ENCODE data around the gene SLC35G1. TPM values are rescaled to one million over a fixed set of nuclear protein-coding genes. Genes with fewer than 3 reads are reported as not detected.
A peak's percentile ranks its signal among the peaks of the same experiment; 100 is the strongest.

SLC35G1 gene
- total RNA-seq, 1 donor from 2014 or later, result 3.0 TPM

DNA sequence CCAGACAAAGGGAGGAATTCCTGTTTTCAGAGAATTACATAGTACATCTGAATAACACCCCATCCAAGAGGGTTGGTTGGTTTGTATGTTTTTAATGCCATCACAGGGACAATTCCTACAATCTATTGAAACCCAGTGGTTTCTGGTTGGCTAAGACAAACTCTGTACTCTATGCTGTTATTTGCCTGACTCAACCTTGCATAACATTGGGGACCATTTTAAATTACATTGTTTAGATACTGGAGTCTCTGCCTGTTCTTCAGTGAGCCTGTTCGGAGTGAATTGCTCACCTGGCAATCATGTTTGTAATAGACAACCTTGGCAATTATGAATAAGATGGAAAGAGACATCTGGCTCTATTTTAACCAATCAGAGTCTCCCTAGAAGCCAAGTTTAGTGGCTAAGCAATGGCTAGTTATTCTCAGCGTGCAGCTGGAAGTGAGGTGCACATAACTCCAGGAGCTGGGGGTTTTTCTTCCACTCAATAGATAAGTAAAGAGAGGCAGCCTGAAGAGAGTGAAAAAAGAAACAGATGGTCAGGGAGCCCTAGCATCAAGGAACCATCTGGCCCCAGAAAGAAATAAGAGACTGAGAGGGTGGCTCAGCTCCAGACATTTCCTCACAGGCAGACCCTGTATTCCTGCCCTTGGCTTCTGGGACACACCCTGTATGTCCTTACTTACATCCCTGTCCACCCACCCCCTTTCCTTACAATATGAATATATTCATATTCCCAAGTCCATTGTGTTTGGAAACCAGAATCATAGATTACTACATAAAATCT is 21.2 kb upstream of the SLC35G1 start:
- Mint-ChIP-seq H3K9me3 (ENCODE audit: unreplicated experiment) (no peaks in the 10 kb centered on the region), H3K36me3 (ENCODE audit: unreplicated experiment) (no peaks in the 10 kb centered on the region), H3K4me1 (ENCODE audit: low read depth, unreplicated experiment) (peaks cover 21% of the 10 kb centered on the region)

GRCh38 chr10:93873420-93874115 is 20.2 kb upstream of the SLC35G1 start:
- no peak for TF ChIP-seq CTCF (IDR thresholded peaks at IDR 0.05; ENCODE audit: partially characterized antibody, unreplicated experiment)
- H3K27ac Mint-ChIP-seq (ENCODE audit: unreplicated experiment), result peak overlapping the region; percentile 20
- H3K4me1 Mint-ChIP-seq (ENCODE audit: low read depth, unreplicated experiment), result peaks cover 21% of the 10 kb centered on the region
- no peaks in the 10 kb centered on the region for H3K36me3 Mint-ChIP-seq (ENCODE audit: unreplicated experiment)
- H3K27me3 Mint-ChIP-seq (ENCODE audit: unreplicated experiment), result no peaks in the 10 kb centered on the region
- H3K9me3 Mint-ChIP-seq (ENCODE audit: unreplicated experiment), result no peaks in the 10 kb centered on the region
- H3K4me3 Mint-ChIP-seq (ENCODE audit: unreplicated experiment), result peak overlapping the region; percentile 7
- DNase-seq, result no peak

More for the DNA sequence above, 21.2 kb upstream of the SLC35G1 start:
- peak overlapping the region; percentile 56 for H3K4me3 Mint-ChIP-seq (ENCODE audit: unreplicated experiment)
- no peaks in the 10 kb centered on the region for H3K27me3 Mint-ChIP-seq (ENCODE audit: unreplicated experiment)
- H3K27ac Mint-ChIP-seq (ENCODE audit: unreplicated experiment), result peak overlapping the region; percentile 86
- DNase-seq, result no peak
- no peak for TF ChIP-seq CTCF (IDR thresholded peaks at IDR 0.05; ENCODE audit: partially characterized antibody, unreplicated experiment)

- no peak overlapping the region for H3K4me3 Mint-ChIP-seq (ENCODE audit: unreplicated experiment)
- H3K9me3 Mint-ChIP-seq (ENCODE audit: unreplicated experiment), result no peaks in the 10 kb centered on the region
- TF ChIP-seq CTCF (IDR thresholded peaks at IDR 0.05; ENCODE audit: partially characterized antibody, unreplicated experiment), result no peak
- H3K36me3 Mint-ChIP-seq (ENCODE audit: unreplicated experiment), result no peaks in the 10 kb centered on the region
- H3K4me1 Mint-ChIP-seq (ENCODE audit: low read depth, unreplicated experiment), result peaks cover 21% of the 10 kb centered on the region
- DNase-seq, result no peak
- no peak overlapping the region for H3K27ac Mint-ChIP-seq (ENCODE audit: unreplicated experiment)
- no peaks in the 10 kb centered on the region for H3K27me3 Mint-ChIP-seq (ENCODE audit: unreplicated experiment)
Measured at GRCh38 chr10:93874309-93875031, 19.3 kb upstream of the SLC35G1 start.

- Mint-ChIP-seq H3K36me3 (ENCODE audit: unreplicated experiment) (no peaks in the 10 kb centered on the region), H3K4me3 (ENCODE audit: unreplicated experiment) (no peak overlapping the region), H3K27ac (ENCODE audit: unreplicated experiment) (no peak overlapping the region), H3K4me1 (ENCODE audit: low read depth, unreplicated experiment) (peaks cover 21% of the 10 kb centered on the region), H3K27me3 (ENCODE audit: unreplicated experiment) (no peaks in the 10 kb centered on the region), H3K9me3 (ENCODE audit: unreplicated experiment) (no peaks in the 10 kb centered on the region)
- no peak for DNase-seq
- no peak for TF ChIP-seq CTCF (IDR thresholded peaks at IDR 0.05; ENCODE audit: partially characterized antibody, unreplicated experiment)
Measured at GRCh38 chr10:93875032-93875358, 18.8 kb upstream of the SLC35G1 start.

Measured in glutamatergic neuron (in vitro differentiated cells).